Stimulated activated CD8-positive, alpha-beta memory T cell treated with anti-CD3 and anti-CD28 coated beads, Interleukin-15, amount 100 ng/mL, for 48 hours (primary cell): ENCODE data around the gene SMARCE1.
"Not testable (repeated sequence)": the region's sequence is repeated elsewhere in the genome, so short reads cannot be mapped to it uniquely, and the experiment has no call there.

Source experiments
- DNase-seq, 2 donors: peaks; one replicate each; pipeline ENCODE4 v3.0.0-alpha.2; 2020; ENCODE audit warnings: low read depth in 2 of 2

The SMARCE1 gene

GRCh38 chr17:40611840-40612474 is 35.7 kb downstream of the SMARCE1 start:
- no peak for DNase-seq

DNA sequence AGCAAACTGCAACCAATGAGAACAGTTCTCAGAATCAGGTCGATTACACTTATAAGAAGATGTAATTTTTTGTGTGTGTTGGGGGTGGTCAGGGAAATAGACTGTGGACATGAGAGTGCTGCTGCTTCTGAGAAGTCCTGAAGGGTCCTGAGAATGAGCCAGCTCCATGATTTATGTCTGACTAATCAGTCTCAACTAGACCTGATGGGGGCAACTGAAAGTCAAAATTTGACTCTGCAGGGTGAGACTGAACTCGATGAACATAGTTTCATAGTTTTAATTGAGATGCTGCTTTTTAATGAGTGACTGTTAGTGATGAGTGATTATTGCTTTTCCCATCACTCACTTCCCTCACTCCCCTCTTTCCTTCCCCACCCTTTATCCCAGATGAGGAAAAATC is 37.3 kb downstream of the SMARCE1 start:
- no peak for DNase-seq

DNA sequence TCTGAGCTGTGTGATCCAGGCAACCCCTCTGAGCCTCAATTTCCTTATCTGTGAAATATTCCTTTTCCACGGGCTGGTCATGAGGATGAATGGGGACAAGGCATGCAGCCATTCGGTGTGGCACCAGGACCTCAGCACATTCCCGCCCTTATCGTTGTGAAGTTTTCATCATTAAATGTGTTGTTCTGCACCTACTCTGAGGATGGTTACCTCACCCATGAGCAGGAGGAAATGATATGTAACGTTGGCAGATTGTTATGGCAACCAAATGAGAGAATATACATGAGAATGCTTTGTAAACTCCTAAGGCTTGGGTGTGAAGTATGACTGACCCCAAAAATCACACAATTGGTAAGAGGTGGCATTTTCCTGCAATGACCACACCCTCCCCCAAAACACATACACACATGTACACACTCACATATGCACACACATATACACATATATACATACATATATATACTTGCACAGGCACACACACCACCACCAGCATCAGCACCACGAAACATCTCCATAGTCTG is 39.5 kb downstream of the SMARCE1 start:
- DNase-seq, result no peak

DNA sequence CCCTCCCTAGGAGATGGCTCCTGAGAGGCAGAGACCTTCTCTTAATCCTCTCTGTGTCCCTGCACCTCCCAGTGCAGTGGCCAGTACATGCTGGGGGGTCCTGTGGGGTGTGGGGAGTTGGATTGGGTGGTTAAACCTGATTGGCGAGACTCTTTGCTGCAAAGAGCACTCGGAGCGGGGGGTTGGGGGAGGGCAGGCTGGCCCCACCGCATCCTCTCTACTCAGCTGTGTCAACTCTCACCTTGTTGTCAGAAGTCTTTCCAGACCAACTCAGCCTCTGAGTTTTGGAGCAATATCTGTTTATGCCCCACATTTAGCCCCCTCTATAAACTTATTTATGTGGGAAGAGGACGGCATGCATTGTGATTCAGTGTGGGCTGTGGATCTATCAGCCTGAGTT is 40.0 kb downstream of the SMARCE1 start:
- no peak for DNase-seq

- DNase-seq, result no peak
Measured at GRCh38 chr17:40606548-40607353, 40.9 kb downstream of the SMARCE1 start.

DNA sequence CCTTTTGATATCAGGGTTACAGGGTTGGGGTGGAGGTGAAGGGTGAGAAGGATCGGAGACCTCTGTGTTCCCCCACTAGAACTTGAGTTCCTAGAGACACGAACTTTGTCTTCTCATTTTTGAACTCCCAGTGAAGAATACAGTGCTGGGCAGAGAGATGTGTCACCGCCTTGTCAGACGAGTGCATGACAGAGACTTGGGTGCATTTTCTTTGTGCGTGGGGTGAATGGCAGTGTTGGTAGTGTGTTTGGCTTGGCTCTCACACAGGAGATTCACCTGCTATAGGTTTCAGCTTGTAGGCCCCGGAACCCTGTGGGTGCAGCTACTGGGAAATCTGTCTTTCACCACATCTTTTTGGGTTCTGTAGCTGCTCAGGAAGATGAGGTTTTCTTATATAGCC is 42.3 kb downstream of the SMARCE1 start:
- DNase-seq, result peak; percentile 64 to 76

- DNase-seq, result no peak
Measured at GRCh38 chr17:40604327-40605080, 43.1 kb downstream of the SMARCE1 start.

DNA sequence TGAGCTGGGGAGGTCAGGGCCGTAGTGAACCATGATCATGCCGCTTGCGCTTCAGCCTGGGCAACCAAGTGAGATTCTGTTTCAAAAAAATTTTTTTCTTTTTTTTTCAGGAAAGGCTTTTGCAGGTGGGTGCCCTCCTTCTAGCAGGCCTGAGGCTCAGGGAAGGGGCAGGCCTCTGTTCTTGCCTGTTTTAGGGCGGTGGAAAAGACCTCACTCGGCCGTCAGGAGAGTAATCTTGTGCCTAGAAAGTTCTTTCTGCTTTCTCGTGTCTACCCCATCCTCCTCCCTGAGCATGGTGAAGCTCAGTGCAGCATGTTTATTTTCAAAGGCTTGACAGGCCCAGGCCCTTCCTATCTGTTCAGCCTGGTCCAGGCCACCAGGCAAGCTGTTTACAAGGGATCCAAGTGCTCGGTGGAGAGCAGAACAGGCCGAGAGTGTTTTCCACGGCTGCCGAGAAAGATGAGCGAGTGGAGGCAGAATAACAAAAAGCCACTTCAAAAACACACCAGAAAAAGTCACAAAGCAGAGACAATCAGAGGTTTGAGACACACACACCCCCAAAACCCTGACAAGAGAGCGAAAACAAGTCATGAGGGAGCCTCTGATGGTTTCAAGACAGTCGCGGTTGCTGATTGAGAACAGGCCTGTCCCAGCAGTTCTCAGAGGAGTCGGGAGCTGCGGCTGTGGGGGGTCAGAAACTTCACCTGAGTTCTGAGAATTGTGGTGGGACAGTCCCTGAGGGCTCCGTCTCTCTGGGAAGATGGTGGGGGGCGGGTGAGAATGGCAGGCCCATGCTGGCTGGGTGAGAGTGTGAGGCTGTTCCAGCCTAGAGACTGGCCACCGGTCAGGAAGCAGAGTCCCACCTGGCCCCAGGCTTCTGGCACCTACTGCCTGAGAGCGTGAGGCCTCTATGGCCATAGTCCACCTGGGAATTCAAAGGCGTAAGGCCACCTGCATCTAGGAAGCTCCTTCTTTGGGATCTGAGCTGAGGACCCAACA is 44.9 kb downstream of the SMARCE1 start:
- peak; percentile 81 for DNase-seq

DNA sequence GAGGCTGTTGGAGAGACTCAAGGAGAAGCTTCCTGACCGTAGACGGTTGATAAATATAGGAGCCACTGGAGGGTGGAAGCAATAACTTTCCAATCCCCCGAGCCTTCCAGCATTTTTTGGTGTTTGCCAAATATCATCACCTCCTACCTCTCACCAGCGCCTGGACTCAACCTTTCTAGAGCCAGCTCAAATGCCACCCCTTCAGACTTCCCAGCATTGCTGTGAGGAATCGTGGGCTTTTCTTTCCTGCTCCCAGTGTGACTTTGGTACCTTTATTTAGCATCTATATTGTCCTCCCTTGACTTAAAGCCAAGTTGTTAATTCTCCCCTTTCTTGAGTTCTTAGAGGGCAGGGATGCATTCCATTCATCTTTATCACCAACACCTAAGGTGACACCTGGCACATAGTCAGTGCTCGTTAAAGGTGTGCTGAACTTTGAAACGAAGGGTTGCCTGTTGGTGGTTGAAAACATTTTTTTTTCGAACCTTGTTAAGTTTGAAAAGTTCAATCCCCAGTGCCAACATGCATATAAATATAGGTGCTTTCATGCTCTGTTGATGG is 47.1 kb downstream of the SMARCE1 start:
- no peak for DNase-seq

- no peak for DNase-seq
Measured at GRCh38 chr17:40599468-40599763, 48.2 kb downstream of the SMARCE1 start.

GRCh38 chr17:40598619-40599467 is 48.8 kb downstream of the SMARCE1 start:
- DNase-seq, result peak; percentile 76 to 80

DNA sequence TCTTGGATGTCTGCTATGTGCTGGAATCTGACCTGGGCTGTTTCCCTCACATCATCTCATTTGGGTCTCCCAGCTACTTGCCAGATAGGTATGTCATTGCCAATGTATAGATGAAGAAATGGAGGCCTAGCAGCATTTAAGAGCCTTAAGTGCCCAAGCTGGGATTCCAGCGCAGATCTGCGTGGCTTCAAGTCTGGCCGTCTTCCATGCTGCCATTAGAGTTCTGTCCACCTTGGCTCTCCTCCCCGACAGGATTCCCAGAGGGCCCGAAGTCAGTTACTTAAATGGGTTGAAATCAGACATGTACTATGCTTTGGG is 49.4 kb downstream of the SMARCE1 start:
- DNase-seq, result no peak

GRCh38 chr17:40597556-40598300 is 49.9 kb downstream of the SMARCE1 start:
- no peak for DNase-seq

GRCh38 chr17:40597156-40597555 is 50.5 kb downstream of the SMARCE1 start:
- DNase-seq, result no peak

DNA sequence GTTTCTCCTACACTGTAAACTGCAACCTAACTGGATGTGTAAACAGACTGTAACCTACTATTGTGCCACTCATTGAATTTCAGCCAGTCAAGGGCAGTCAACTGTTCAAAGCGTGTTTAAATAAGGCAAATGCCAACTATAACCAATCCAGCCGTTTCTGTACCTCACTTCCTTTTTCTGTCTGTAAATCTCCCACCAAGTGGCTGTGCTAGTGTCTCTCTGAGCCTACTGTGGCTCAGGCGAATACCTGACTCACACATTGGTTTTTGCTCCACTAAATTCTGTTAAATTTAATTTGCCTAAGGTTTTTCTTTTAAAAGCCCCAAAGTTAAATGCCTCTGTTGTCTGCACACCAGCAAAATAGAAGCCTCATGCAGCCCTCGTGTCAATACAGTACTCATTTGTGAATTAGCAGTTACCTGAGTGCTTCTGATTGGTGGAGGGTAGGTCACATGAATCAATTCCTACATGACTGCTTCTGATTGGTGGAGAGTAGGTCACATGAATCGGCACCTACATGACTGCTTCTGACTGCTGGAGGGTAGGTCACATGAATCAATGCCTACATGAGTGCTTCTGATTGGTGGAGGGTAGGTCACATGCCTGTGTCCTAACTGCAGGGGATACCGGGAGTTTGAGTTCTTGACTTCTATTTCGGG is 51.2 kb downstream of the SMARCE1 start:
- DNase-seq, result no peak

- no peak for DNase-seq
Measured at GRCh38 chr17:40590742-40591141, 56.9 kb downstream of the SMARCE1 start.

GRCh38 chr17:40588552-40588951 is 59.1 kb downstream of the SMARCE1 start:
- DNase-seq, result no peak

- DNase-seq, result not testable (repeated sequence)
Measured at GRCh38 chr17:40586264-40586663, 61.4 kb downstream of the SMARCE1 start.

DNA sequence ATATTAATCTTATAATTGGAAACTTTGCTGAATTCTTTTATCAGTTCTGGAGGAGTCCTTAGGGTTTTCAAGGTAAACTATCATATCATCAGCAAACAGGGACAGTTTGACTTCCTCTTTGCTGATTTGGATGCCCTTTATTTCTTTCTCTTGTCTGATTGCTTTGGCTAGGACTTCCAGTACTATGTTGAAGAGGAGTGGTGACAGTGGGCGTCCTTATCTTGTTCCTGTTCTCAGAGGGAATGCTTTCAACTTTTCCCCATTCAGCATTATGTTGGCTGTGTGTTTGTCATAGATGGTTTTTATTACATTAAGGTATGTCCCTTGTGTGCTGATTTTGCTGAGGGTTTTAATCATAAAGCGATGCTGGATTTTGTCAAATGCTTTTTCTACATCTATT is 62.7 kb downstream of the SMARCE1 start:
- not testable (repeated sequence) for DNase-seq
